ENCODE measurements around the gene RGS18.

- no peak for TF ChIP-seq CTCF (IDR thresholded peaks at IDR 0.05)
- no peak for TF ChIP-seq EP300 (IDR thresholded peaks at IDR 0.05)
- no peak for TF ChIP-seq POLR2A (IDR thresholded peaks at IDR 0.05)
- no peak for TF ChIP-seq POLR2AphosphoS5 (IDR thresholded peaks at IDR 0.05)
Measured at GRCh38 chr1:192126030-192126619, 32.1 kb upstream of the RGS18 start.

All from gastroesophageal sphincter (tissue), 3 donors.